Transverse colon (tissue), 4 donors: ENCODE data around the gene CIB1.

ENCODE experiments used
- CTCF ChIP-seq, 5 experiments: fragments of 200-600 bp in 3 of 5; fragments of 450-650 bp in 2 of 5; sonication (generic) in 3 of 5; IDR thresholded peaks; 1 replicate in 2 of 5; 2 replicates in 3 of 5; pipeline ENCODE4 v1.5.1; 2016 to 2017; ENCODE audit warnings: antibody characterized with exemption in 5 of 5, inconsistent platforms in 3 of 5, mild to moderate bottlenecking in 2 of 5, moderate library complexity in 1 of 5
- POLR2A ChIP-seq: fragments of 450-650 bp; IDR thresholded peaks from one replicate; pipeline ENCODE4 v1.6.1; 2016; ENCODE audit warnings: antibody characterized with exemption, mild to moderate bottlenecking, moderate library complexity
- POLR2AphosphoS5 ChIP-seq, 3 donors: sonication (generic); formaldehyde crosslinking; IDR thresholded peaks; one replicate each; pipeline ENCODE4 v1.6.1; 2016; ENCODE audit warnings: antibody characterized with exemption in 3 of 3

- TF ChIP-seq POLR2A (peak; percentile 10), CTCF (IDR thresholded peaks at IDR 0.05) (no peak), POLR2AphosphoS5 (IDR thresholded peaks at IDR 0.05) (no peak)
Observed at GRCh38 chr15:90189781-90190467, 43.8 kb downstream of the CIB1 start.
